Heart left ventricle (tissue), 16 donors: ENCODE measurements around the gene C2CD3. TPM values are rescaled to one million over a fixed set of nuclear protein-coding genes. Genes with fewer than 3 reads are reported as not detected.

Source experiments
- ATAC-seq, 4 donors: fragments of 200-7000 bp; cut with Tn5 transposase; one replicate each; pipeline ENCODE4 v1.9.1; 2020 to 2022; ENCODE audit warnings: moderate library complexity in 4 of 4, mild to moderate bottlenecking in 3 of 4, moderate number of reproducible peaks in 1 of 4
- DNase-seq, 5 donors: peaks; one replicate each; pipeline ENCODE4 v3.0.0-alpha.2; 2020
- H3K27ac ChIP-seq, 12 donors: fragments of 200-600 bp; sonication (generic) in 4 of 12; one replicate each; pipeline versions ENCODE4 v1.5.0 to v1.8.0; 2016 to 2022; ENCODE audit warnings: mild to moderate bottlenecking in 2 of 12
- H3K27me3 ChIP-seq, 9 donors: fragments of 200-600 bp; sonication (generic) in 2 of 9; one replicate each; pipeline versions ENCODE4 v1.5.1 to v1.8.0; 2016 to 2022; ENCODE audit warnings: mild to moderate bottlenecking in 3 of 9
- H3K36me3 ChIP-seq, 9 donors: fragments of 200-600 bp; sonication (generic) in 2 of 9; one replicate each; pipeline versions ENCODE4 v1.5.0 to v1.8.0; 2018 to 2022; ENCODE audit warnings: mild to moderate bottlenecking in 2 of 9
- H3K4me1 ChIP-seq, 12 donors: fragments of 200-600 bp; sonication (generic) in 4 of 12; one replicate each; pipeline versions ENCODE4 v1.5.0 to v1.8.0; 2016 to 2022; ENCODE audit warnings: mild to moderate bottlenecking in 3 of 12
- H3K4me3 ChIP-seq, 12 donors: fragments of 200-600 bp; sonication (generic) in 4 of 12; one replicate each; pipeline versions ENCODE4 v1.5.0 to v1.8.0; 2017 to 2022; ENCODE audit warnings: mild to moderate bottlenecking in 9 of 12, moderate library complexity in 4 of 12
- H3K9me3 ChIP-seq, 12 donors: fragments of 200-600 bp; sonication (generic) in 4 of 12; one replicate each; pipeline versions ENCODE4 v1.5.0 to v1.8.0; 2016 to 2022; ENCODE audit warnings: mild to moderate bottlenecking in 1 of 12
- CTCF ChIP-seq, 12 donors: fragments of 200-600 bp; sonication (generic) in 4 of 12; IDR thresholded peaks; one replicate each; pipeline versions ENCODE4 v1.5.0 to v1.8.0; 2018 to 2022; ENCODE audit warnings: antibody characterized with exemption in 12 of 12, mild to moderate bottlenecking in 5 of 12
- POLR2A ChIP-seq, 2 donors: fragments of 450-650 bp; IDR thresholded peaks; one replicate each; pipeline ENCODE4 v1.6.1; 2017; ENCODE audit warnings: antibody characterized with exemption in 2 of 2, mild to moderate bottlenecking in 2 of 2, moderate library complexity in 2 of 2
- WGBS, 4 donors: extraction: QIAGEN DNeasy Blood & Tissue Kit in 2 of 4; methylation state at CpG; one replicate each; pipeline versions ENCODE4 v1.1.5 to v1.1.7; 2013 to 2018; 5-methylcytosine and 5-hydroxymethylcytosine counted together
- intact Hi-C, 10 donors: fragments of 100-400 bp; cut with DNase I; formaldehyde crosslinking; loops; one replicate each; pipeline versions ENCODE4 v1.11.1 to v1.14.2; 2022
- polyA plus RNA-seq, 2 donors: library from polyadenylated mRNA; stranded (reverse); fragments of 200-250 nt; gene quantifications; one replicate each; pipeline ENCODE4 v1.2.3, GENCODE V29; 2013
- total RNA-seq, 9 donors: library from RNA; depleted of rRNA in 2 of 9; stranded (reverse); fragments of >200 nt in 2 of 9; fragmentation: NEBNext Ultra II Directional in 3 of 9; extraction: Animal tissue kit (Norgen Biotek cat#: 25700) in 3 of 9; gene quantifications; one replicate each; pipeline versions ENCODE4 v1.1.0 to v1.2.4, GENCODE V29; 2016 to 2023
- donor health status: ischemic (EF 13 %, LVEDD 7.1; RV severe dilation, severe dysfunction).
- donor health status: healthy with polysubstance abuse.
- donor health status: DM: no; HTN: yes; CAD: no.
- donor health status: DM: no; HTN: no; CAD: no.
- donor health status: ischemic (EF 25% LVEDD 6.9; RV normal size, moderate dysfunction).
- donor health status: ischemic (EF 25% LVEDD 5.7; RV mildly dilated, moderate dysfunction).
- donor health status: healthy.
- donor health status: DM: yes; HTN: yes; CAD: no.
- donor health status: ischemic (EF 35%, LVEDD 5.7; RV mildly dilated, moderate dysfunction).
- donor health status: nonischemic (EF 11% LVEDD 7.7; RV severe dilation, severe dysfunction).
- donor health status: DM: yes; HTN: yes; CAD: no.
- donor health status: PGD.
- donor health status: ischemic (EF 29% LVEDD 5.4; RV normal size, mild dysfunction).
- donor health status: nonischemic (EF 23%, LVEDD 6.1; RV moderate dilation, normal function).

The C2CD3 gene
- total and polyA plus RNA-seq, 11 donors = 6.5 to 18.7 (median 12.5) TPM

GRCh38 chr11:73971175-73971719 is 199.6 kb downstream of the C2CD3 start:
- DNase-seq = no peak
- intact Hi-C loops = no loop called here
- Histone ChIP-seq H3K4me1 (peaks cover 0 to 32% (median 6%) of the 10 kb centered on the region in 12 donors), H3K36me3 (peaks cover 0 to 20% (median 4%) of the 10 kb centered on the region in 9 donors), H3K9me3 (no peaks in the 10 kb centered on the region), H3K4me3 (no peak overlapping the region), H3K27me3 (no peaks in the 10 kb centered on the region), H3K27ac (peak overlapping the region in 1 of 12 donors; percentile 9)
- TF ChIP-seq POLR2A (IDR thresholded peaks at IDR 0.05) (no peak), CTCF (IDR thresholded peaks at IDR 0.05) (no peak)
- 78 to 93% (median 87%) methylated on average over 6 of the region's 6 CpGs for WGBS, 4 donors
- ATAC-seq = no peak

GRCh38 chr11:73969991-73970800 is 200.6 kb downstream of the C2CD3 start:
- peaks cover 0 to 10% (median 0%) of the 10 kb centered on the region in 9 donors for H3K36me3 ChIP-seq
- H3K4me3 ChIP-seq = no peak overlapping the region
- intact Hi-C loops = loop anchor here in 7 of 10 donors (5.0 to 10.0 kb wide), 7 partner anchors 45 to 475 kb away; no protein-coding TSS in a partner anchor
- H3K27ac ChIP-seq = peak overlapping the region in 1 of 12 donors; percentile 38
- no peak for DNase-seq
- peaks cover 0 to 22% (median 6%) of the 10 kb centered on the region in 12 donors for H3K4me1 ChIP-seq
- TF ChIP-seq CTCF (IDR thresholded peaks at IDR 0.05) (no peak), POLR2A (IDR thresholded peaks at IDR 0.05) (no peak)
- no peak for ATAC-seq
- H3K27me3 ChIP-seq = no peaks in the 10 kb centered on the region
- no peaks in the 10 kb centered on the region for H3K9me3 ChIP-seq
- WGBS, 4 donors = 82 to 85% (median 84%) methylated on average over 13 of the region's 13 CpGs

DNA sequence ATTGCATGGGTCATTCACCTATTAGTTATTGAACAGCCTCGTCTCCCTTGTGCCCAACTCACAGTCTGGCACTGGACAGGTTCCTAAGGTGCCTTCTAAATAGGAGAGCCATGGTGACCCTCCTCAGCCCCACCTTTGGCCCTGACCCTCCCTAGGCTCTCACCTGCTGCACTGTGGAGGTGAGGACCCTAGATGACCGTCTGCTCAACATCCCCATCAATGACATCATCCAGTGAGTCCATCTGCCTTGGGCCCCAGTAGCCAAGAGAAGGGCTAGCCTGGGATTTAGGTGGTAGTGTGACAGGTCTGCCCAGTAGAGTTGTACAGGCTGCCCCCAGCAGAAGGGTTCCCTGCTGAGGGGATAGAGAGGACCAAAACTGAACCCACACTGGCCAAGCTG is 201.7 kb downstream of the C2CD3 start:
- no peak for TF ChIP-seq POLR2A (IDR thresholded peaks at IDR 0.05)
- no peak for TF ChIP-seq CTCF (IDR thresholded peaks at IDR 0.05)
- H3K4me1 ChIP-seq = peaks cover 0 to 21% (median 5%) of the 10 kb centered on the region in 12 donors
- no peak overlapping the region for H3K4me3 ChIP-seq
- DNase-seq (no peak), ATAC-seq (no peak)
- no peaks in the 10 kb centered on the region for H3K27me3 ChIP-seq
- H3K27ac ChIP-seq = no peak overlapping the region
- H3K36me3 ChIP-seq = no peaks in the 10 kb centered on the region
- intact Hi-C loops = loop anchor here in 7 of 10 donors (5.0 to 10.0 kb wide), 7 partner anchors 46 to 476 kb away; no protein-coding TSS in a partner anchor
- H3K9me3 ChIP-seq = no peaks in the 10 kb centered on the region
- WGBS, 4 donors = 79 to 92% (median 85%) methylated on average over 2 of the region's 2 CpGs

GRCh38 chr11:73968356-73968966 is 202.3 kb downstream of the C2CD3 start:
- WGBS, 4 donors = 88 to 96% (median 94%) methylated on average over 15 of the region's 15 CpGs
- no peaks in the 10 kb centered on the region for H3K27me3 ChIP-seq
- H3K4me3 ChIP-seq = no peak overlapping the region
- H3K9me3 ChIP-seq = no peaks in the 10 kb centered on the region
- peaks cover 0 to 19% (median 3%) of the 10 kb centered on the region in 12 donors for H3K4me1 ChIP-seq
- no peak for DNase-seq
- H3K36me3 ChIP-seq = no peaks in the 10 kb centered on the region
- intact Hi-C loops = loop anchor here in 7 of 10 donors (5.0 to 10.0 kb wide), 7 partner anchors 46 to 476 kb away; no protein-coding TSS in a partner anchor
- no peak for ATAC-seq
- TF ChIP-seq CTCF (IDR thresholded peaks at IDR 0.05) = no peak
- no peak for TF ChIP-seq POLR2A (IDR thresholded peaks at IDR 0.05)
- no peak overlapping the region for H3K27ac ChIP-seq
